GM23338 (cell line): ENCODE measurements around the gene TERT.

Experiments
- CREB1 ChIP-seq: fragments of 250-450 bp; sonication (Bioruptor Pico); IDR thresholded peaks from 2 replicates; pipeline ENCODE4 v1.5.0; 2020; ENCODE audit warnings: low read depth, mild to moderate bottlenecking, moderate library complexity
- EZH2 ChIP-seq: fragments of 200-600 bp; sonication (generic); IDR thresholded peaks from one replicate; pipeline ENCODE4 v1.8.0; 2017; ENCODE audit warnings: antibody characterized with exemption, mild to moderate bottlenecking, low read depth; ENCODE audit not compliant: unreplicated experiment
- EZH2phosphoT487 ChIP-seq: fragments of 200-600 bp; sonication (generic); IDR thresholded peaks from one replicate; pipeline ENCODE4 v1.8.1; 2018; ENCODE audit warnings: antibody characterized with exemption; ENCODE audit not compliant: unreplicated experiment
- JUNB ChIP-seq: IDR thresholded peaks from one replicate; pipeline ENCODE4 v1.6.1; 2016; ENCODE audit warnings: antibody characterized with exemption; ENCODE audit not compliant: unreplicated experiment
- NANOG ChIP-seq: IDR thresholded peaks from 2 replicates; pipeline ENCODE4 v1.6.1; 2016; ENCODE audit warnings: antibody characterized with exemption, borderline replicate concordance
- POLR2AphosphoS5 ChIP-seq: IDR thresholded peaks from 2 replicates; pipeline ENCODE4 v1.6.1; 2016; ENCODE audit warnings: antibody characterized with exemption, low read depth
- ZNF114 ChIP-seq: fragments of 250-450 bp; sonication (Bioruptor Pico); IDR thresholded peaks from 2 replicates; pipeline ENCODE4 v1.5.0; 2020; ENCODE audit warnings: mild to moderate bottlenecking, moderate library complexity
- TF ChIP-seq, protein P1 (sequence below), 2 experiments: fragments of 200-600 bp in 1 of 2; sonication (generic) in 1 of 2; conservative IDR thresholded peaks; 2 replicates each; pipeline versions ENCODE4 v1.5.1 to v1.6.1; 2016 to 2017; ENCODE audit warnings: antibody characterized with exemption in 2 of 2, low read depth in 2 of 2, mild to moderate bottlenecking in 2 of 2, moderate library complexity in 1 of 2
- TF ChIP-seq, protein P2 (sequence below): IDR thresholded peaks from 2 replicates; pipeline ENCODE4 v1.6.1; 2016; ENCODE audit warnings: antibody characterized with exemption
- TF ChIP-seq, protein P3 (sequence below): IDR thresholded peaks from one replicate; pipeline ENCODE4 v1.6.1; 2018; ENCODE audit warnings: antibody characterized with exemption; ENCODE audit not compliant: unreplicated experiment
- TF ChIP-seq, protein P4 (sequence below): fragments of 250-450 bp; sonication (Bioruptor Pico); IDR thresholded peaks from 2 replicates; pipeline ENCODE4 v1.5.0; 2020; ENCODE audit warnings: mild to moderate bottlenecking, moderate library complexity

DNA sequence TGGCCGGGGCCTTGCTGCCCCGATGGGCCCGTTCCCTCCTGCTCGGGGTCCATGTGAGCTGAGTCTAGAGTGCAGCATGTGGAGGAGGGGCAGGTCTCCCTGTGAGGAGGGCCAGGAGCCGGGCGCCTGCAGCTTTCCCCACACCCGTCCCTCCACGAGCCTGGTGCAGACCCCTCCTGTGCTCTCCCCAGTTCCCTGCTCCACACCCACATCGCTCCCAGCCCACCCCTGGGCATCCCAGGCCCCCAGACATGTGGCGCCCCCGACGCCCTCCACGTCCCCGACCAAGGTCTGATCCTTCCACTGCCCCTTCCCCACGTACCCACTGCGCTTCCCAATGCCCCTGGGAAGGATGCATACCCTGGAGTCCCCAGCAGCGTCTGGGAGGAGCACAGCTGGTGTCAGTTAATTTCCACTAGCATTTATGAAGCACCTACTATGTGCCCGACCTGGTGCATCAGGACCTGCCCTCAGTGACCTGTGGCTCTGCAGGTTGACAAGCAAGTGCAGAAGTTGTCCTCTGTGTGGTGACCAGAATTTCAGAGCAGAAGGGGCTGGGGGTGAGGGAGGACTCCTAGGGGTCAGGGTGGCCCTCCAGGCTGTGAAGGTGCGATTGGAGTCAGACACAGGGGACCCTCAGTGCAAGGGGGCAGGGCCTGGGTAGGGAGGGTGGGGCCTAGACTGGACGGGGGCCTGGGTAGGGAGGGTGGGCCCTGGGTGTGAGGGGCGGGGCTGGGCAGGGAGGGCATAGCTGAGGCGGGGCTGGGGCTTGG lies 80.5 kb downstream of the TERT start:
- TF ChIP-seq, protein P1, sequence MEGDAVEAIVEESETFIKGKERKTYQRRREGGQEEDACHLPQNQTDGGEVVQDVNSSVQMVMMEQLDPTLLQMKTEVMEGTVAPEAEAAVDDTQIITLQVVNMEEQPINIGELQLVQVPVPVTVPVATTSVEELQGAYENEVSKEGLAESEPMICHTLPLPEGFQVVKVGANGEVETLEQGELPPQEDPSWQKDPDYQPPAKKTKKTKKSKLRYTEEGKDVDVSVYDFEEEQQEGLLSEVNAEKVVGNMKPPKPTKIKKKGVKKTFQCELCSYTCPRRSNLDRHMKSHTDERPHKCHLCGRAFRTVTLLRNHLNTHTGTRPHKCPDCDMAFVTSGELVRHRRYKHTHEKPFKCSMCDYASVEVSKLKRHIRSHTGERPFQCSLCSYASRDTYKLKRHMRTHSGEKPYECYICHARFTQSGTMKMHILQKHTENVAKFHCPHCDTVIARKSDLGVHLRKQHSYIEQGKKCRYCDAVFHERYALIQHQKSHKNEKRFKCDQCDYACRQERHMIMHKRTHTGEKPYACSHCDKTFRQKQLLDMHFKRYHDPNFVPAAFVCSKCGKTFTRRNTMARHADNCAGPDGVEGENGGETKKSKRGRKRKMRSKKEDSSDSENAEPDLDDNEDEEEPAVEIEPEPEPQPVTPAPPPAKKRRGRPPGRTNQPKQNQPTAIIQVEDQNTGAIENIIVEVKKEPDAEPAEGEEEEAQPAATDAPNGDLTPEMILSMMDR (conservative IDR thresholded peaks at IDR 0.05; ENCODE audit: low read depth in 2 of 2): no peak
- TF ChIP-seq, protein P2, sequence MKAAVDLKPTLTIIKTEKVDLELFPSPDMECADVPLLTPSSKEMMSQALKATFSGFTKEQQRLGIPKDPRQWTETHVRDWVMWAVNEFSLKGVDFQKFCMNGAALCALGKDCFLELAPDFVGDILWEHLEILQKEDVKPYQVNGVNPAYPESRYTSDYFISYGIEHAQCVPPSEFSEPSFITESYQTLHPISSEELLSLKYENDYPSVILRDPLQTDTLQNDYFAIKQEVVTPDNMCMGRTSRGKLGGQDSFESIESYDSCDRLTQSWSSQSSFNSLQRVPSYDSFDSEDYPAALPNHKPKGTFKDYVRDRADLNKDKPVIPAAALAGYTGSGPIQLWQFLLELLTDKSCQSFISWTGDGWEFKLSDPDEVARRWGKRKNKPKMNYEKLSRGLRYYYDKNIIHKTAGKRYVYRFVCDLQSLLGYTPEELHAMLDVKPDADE: no peak
- TF ChIP-seq EZH2 (no peak), POLR2AphosphoS5 (no peak), JUNB (no peak), CREB1 (CRISPR knock-in tag) (no peak), EZH2phosphoT487 (no peak), ZNF114 (CRISPR knock-in tag) (no peak), NANOG (no peak)
- TF ChIP-seq, protein P3, sequence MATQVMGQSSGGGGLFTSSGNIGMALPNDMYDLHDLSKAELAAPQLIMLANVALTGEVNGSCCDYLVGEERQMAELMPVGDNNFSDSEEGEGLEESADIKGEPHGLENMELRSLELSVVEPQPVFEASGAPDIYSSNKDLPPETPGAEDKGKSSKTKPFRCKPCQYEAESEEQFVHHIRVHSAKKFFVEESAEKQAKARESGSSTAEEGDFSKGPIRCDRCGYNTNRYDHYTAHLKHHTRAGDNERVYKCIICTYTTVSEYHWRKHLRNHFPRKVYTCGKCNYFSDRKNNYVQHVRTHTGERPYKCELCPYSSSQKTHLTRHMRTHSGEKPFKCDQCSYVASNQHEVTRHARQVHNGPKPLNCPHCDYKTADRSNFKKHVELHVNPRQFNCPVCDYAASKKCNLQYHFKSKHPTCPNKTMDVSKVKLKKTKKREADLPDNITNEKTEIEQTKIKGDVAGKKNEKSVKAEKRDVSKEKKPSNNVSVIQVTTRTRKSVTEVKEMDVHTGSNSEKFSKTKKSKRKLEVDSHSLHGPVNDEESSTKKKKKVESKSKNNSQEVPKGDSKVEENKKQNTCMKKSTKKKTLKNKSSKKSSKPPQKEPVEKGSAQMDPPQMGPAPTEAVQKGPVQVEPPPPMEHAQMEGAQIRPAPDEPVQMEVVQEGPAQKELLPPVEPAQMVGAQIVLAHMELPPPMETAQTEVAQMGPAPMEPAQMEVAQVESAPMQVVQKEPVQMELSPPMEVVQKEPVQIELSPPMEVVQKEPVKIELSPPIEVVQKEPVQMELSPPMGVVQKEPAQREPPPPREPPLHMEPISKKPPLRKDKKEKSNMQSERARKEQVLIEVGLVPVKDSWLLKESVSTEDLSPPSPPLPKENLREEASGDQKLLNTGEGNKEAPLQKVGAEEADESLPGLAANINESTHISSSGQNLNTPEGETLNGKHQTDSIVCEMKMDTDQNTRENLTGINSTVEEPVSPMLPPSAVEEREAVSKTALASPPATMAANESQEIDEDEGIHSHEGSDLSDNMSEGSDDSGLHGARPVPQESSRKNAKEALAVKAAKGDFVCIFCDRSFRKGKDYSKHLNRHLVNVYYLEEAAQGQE: no peak
- TF ChIP-seq, protein P4, sequence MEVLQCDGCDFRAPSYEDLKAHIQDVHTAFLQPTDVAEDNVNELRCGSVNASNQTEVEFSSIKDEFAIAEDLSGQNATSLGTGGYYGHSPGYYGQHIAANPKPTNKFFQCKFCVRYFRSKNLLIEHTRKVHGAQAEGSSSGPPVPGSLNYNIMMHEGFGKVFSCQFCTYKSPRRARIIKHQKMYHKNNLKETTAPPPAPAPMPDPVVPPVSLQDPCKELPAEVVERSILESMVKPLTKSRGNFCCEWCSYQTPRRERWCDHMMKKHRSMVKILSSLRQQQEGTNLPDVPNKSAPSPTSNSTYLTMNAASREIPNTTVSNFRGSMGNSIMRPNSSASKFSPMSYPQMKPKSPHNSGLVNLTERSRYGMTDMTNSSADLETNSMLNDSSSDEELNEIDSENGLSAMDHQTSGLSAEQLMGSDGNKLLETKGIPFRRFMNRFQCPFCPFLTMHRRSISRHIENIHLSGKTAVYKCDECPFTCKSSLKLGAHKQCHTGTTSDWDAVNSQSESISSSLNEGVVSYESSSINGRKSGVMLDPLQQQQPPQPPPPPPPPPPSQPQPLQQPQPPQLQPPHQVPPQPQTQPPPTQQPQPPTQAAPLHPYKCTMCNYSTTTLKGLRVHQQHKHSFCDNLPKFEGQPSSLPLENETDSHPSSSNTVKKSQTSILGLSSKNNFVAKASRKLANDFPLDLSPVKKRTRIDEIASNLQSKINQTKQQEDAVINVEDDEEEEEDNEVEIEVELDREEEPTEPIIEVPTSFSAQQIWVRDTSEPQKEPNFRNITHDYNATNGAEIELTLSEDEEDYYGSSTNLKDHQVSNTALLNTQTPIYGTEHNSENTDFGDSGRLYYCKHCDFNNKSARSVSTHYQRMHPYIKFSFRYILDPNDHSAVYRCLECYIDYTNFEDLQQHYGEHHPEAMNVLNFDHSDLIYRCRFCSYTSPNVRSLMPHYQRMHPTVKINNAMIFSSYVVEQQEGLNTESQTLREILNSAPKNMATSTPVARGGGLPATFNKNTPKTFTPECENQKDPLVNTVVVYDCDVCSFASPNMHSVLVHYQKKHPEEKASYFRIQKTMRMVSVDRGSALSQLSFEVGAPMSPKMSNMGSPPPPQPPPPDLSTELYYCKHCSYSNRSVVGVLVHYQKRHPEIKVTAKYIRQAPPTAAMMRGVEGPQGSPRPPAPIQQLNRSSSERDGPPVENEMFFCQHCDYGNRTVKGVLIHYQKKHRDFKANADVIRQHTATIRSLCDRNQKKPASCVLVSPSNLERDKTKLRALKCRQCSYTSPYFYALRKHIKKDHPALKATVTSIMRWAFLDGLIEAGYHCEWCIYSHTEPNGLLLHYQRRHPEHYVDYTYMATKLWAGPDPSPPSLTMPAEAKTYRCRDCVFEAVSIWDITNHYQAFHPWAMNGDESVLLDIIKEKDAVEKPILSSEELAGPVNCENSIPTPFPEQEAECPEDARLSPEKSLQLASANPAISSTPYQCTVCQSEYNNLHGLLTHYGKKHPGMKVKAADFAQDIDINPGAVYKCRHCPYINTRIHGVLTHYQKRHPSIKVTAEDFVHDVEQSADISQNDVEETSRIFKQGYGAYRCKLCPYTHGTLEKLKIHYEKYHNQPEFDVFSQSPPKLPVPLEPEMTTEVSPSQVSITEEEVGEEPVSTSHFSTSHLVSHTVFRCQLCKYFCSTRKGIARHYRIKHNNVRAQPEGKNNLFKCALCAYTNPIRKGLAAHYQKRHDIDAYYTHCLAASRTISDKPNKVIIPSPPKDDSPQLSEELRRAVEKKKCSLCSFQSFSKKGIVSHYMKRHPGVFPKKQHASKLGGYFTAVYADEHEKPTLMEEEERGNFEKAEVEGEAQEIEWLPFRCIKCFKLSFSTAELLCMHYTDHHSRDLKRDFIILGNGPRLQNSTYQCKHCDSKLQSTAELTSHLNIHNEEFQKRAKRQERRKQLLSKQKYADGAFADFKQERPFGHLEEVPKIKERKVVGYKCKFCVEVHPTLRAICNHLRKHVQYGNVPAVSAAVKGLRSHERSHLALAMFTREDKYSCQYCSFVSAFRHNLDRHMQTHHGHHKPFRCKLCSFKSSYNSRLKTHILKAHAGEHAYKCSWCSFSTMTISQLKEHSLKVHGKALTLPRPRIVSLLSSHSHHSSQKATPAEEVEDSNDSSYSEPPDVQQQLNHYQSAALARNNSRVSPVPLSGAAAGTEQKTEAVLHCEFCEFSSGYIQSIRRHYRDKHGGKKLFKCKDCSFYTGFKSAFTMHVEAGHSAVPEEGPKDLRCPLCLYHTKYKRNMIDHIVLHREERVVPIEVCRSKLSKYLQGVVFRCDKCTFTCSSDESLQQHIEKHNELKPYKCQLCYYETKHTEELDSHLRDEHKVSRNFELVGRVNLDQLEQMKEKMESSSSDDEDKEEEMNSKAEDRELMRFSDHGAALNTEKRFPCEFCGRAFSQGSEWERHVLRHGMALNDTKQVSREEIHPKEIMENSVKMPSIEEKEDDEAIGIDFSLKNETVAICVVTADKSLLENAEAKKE (CRISPR knock-in tag): no peak
